Gastroesophageal sphincter (tissue), 3 donors: ENCODE measurements around the gene NPRL2.

ENCODE experiments used
- EP300 ChIP-seq: sonication (generic); formaldehyde crosslinking; IDR thresholded peaks from one replicate; pipeline ENCODE4 v1.6.1; 2017; ENCODE audit warnings: antibody characterized with exemption, mild to moderate bottlenecking
- POLR2AphosphoS5 ChIP-seq: sonication (generic); formaldehyde crosslinking; IDR thresholded peaks from one replicate; pipeline ENCODE4 v1.6.1; 2017; ENCODE audit warnings: antibody characterized with exemption
- TF ChIP-seq, protein P1 (sequence below), 4 experiments: fragments of 200-600 bp in 2 of 4; fragments of 450-650 bp in 2 of 4; sonication (generic) in 1 of 4; IDR thresholded peaks; one replicate each; pipeline ENCODE4 v1.5.1; 2017 to 2019; ENCODE audit warnings: antibody characterized with exemption in 4 of 4, mild to moderate bottlenecking in 2 of 4, moderate library complexity in 2 of 4

DNA sequence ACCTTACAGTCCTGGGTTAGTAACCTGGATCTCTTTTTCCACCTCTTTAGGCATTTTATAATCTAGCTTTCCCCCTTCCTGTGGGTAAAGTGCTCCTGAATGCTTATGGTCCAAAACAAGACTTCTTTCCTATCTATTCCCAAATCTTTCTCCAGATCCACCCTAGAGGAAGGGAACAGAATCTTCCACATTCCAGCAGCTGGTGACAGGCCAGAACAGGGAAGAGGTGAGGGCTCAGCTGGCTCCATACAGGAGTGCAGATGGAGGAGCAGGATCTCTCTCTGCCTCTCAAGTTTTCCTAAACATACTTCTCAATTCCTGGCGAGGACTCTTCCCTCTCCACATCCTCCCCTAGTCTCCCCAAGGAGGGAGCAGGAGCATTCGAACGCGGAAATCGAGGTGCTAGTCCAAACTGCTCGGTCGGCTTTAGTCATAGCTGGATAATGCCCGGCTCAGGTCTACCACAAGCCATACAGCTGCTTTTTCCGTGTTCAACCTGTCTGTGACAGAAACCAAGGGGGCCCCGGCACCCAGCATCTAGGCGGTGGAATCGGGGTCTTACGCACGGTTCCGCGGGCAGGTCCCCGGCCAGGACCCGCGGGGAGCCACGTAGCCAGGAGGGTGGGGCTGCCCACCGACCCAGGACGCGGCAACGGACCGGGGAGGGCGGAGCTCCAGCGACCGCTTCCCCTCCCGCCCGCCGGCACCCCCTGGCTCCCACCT lies 14.0 kb downstream of the NPRL2 start:
- TF ChIP-seq, protein P1, sequence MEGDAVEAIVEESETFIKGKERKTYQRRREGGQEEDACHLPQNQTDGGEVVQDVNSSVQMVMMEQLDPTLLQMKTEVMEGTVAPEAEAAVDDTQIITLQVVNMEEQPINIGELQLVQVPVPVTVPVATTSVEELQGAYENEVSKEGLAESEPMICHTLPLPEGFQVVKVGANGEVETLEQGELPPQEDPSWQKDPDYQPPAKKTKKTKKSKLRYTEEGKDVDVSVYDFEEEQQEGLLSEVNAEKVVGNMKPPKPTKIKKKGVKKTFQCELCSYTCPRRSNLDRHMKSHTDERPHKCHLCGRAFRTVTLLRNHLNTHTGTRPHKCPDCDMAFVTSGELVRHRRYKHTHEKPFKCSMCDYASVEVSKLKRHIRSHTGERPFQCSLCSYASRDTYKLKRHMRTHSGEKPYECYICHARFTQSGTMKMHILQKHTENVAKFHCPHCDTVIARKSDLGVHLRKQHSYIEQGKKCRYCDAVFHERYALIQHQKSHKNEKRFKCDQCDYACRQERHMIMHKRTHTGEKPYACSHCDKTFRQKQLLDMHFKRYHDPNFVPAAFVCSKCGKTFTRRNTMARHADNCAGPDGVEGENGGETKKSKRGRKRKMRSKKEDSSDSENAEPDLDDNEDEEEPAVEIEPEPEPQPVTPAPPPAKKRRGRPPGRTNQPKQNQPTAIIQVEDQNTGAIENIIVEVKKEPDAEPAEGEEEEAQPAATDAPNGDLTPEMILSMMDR (IDR thresholded peaks at IDR 0.05) = peak in 1 of 4 experiments; percentile 5
- no peak for TF ChIP-seq EP300
- TF ChIP-seq POLR2AphosphoS5 = no peak
